Measurements from ENCODE around the gene SH2D6. TPM values are rescaled to one million over a fixed set of nuclear protein-coding genes. Genes with fewer than 3 reads are reported as not detected.

Gene SH2D6
- total and polyA plus RNA-seq, 2 experiments from 2014 or later, result 0.31 TPM; not detected in 1

DNA sequence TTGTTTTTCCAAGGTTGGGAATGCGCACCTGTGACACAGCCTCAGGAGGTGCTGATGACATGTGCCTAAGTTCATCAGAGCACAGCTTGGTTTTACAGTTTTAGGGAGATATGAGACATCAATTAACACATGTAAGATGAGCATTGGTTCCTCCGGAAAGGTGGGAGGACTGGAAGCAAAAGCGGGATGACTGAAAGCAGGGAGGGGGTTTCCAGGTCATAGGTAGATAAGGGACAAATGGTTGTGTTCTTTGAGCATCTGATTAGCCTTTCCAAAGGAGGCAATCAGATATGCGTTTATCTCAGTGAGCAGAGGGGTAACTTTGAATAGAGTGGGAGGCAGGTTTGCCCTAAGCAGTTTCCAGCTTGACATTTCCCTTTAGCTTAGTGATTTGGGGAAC lies 34.7 kb upstream of the SH2D6 start:
- no peak overlapping the region for H2AFZ ChIP-seq
- WGBS, 2 experiments (ENCODE audit: low coverage in 1 of 2, low lambda C conversion rate in 2 of 2, missing lambda C conversion rate in 2 of 2), result 77 to 79% methylated on average over 4 of the region's 4 CpGs
- no peak overlapping the region for H3K27ac ChIP-seq
- in situ Hi-C loops (cut with MboI), result no loop called here
- no peaks in the 10 kb centered on the region for H3K27me3 ChIP-seq (replicated peaks; ENCODE audit: insufficient read depth)
- H4K20me1 ChIP-seq (ENCODE audit: insufficient read depth), result no peaks in the 10 kb centered on the region
- H3K4me1 ChIP-seq (ENCODE audit: insufficient read depth), result peaks cover 11% of the 10 kb centered on the region
- H3K36me3 ChIP-seq (ENCODE audit: low read depth), result peaks cover 40% of the 10 kb centered on the region
- no peaks in the 10 kb centered on the region for H3K9me3 ChIP-seq (ENCODE audit: low read depth)
- peaks cover 7% of the 10 kb centered on the region; the same call in 1 of the 2 replicates for H3F3A ChIP-seq (ENCODE audit: insufficient read depth)
- no peak for DNase-seq
- no peak for TF ChIP-seq EZH2phosphoT487 (IDR thresholded peaks at IDR 0.05; ENCODE audit: insufficient read depth, low read depth)
- TF ChIP-seq EZH2 (IDR thresholded peaks at IDR 0.05; ENCODE audit: insufficient read depth, poor library complexity, severe bottlenecking), result no peak
- H3K9me2 ChIP-seq (ENCODE audit: insufficient read depth), result no peaks in the 10 kb centered on the region
- no peak overlapping the region for H3K4me3 ChIP-seq
- H3K4me2 ChIP-seq (ENCODE audit: unreplicated experiment), result no peak overlapping the region
- H3K79me2 ChIP-seq (ENCODE audit: insufficient read depth), result no peaks in the 10 kb centered on the region
- H3K9ac ChIP-seq, result no peak overlapping the region

DNA sequence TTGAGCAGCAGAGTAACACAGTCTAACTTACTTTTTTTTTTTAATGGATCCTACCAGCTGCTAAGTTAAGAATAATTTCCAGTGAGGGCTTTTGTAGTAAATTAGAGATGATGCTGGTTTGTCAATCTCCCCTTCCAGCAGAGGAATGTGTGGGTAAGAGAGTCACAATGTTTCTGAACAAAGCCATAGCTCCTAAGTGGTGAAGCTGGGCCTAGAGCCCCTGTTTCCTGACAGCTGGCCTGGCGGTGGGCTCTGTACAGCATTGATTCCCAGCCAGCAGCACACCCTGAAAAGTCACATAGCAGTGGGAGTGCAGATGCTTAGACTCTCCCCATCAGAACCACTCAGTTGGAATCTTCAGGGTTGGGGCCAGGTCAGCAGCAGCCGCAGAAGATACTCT lies 32.8 kb upstream of the SH2D6 start:
- Histone ChIP-seq H3K9me3 (ENCODE audit: low read depth) (no peaks in the 10 kb centered on the region), H3K9ac (no peak overlapping the region), H3K4me2 (ENCODE audit: unreplicated experiment) (no peak overlapping the region), H3K4me3 (no peak overlapping the region), H2AFZ (no peak overlapping the region), H3K9me2 (ENCODE audit: insufficient read depth) (no peaks in the 10 kb centered on the region), H4K20me1 (ENCODE audit: insufficient read depth) (no peaks in the 10 kb centered on the region), H3F3A (ENCODE audit: insufficient read depth) (peaks cover 7% of the 10 kb centered on the region; the same call in 1 of the 2 replicates), H3K27ac (no peak overlapping the region), H3K79me2 (ENCODE audit: insufficient read depth) (no peaks in the 10 kb centered on the region), H3K27me3 (replicated peaks; ENCODE audit: insufficient read depth) (no peaks in the 10 kb centered on the region), H3K4me1 (ENCODE audit: insufficient read depth) (peaks cover 11% of the 10 kb centered on the region), H3K36me3 (ENCODE audit: low read depth) (peaks cover 27% of the 10 kb centered on the region; the same call in 1 of the 2 replicates)
- 80 to 81% methylated on average over 2 of the region's 2 CpGs for WGBS, 2 experiments (ENCODE audit: low coverage in 1 of 2, low lambda C conversion rate in 2 of 2, missing lambda C conversion rate in 2 of 2)
- no peak for DNase-seq
- in situ Hi-C loops (cut with MboI), result no loop called here
- TF ChIP-seq EZH2 (IDR thresholded peaks at IDR 0.05; ENCODE audit: insufficient read depth, poor library complexity, severe bottlenecking), result no peak
- TF ChIP-seq EZH2phosphoT487 (IDR thresholded peaks at IDR 0.05; ENCODE audit: insufficient read depth, low read depth), result no peak

DNA sequence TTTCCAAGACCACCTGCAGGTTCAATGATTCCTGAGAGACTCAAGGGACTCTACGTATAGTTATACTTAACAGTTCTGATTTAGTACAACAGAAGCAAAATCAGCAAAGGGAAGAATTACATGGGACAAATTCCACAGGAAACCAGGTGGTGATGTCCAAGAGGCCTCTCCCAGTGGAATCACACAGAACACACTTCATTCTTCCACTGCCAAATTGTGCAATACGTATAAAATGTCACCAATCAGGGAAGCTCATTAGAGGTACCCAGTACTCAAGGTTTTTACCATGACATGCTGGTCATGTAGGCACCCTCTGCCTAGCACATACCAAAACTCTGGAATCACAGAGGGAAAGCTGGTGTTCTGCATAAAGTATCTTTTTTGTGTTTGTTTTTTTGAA lies 30.8 kb upstream of the SH2D6 start:
- Histone ChIP-seq H3K79me2 (ENCODE audit: insufficient read depth) (no peaks in the 10 kb centered on the region), H3K36me3 (ENCODE audit: low read depth) (peaks cover 27% of the 10 kb centered on the region; the same call in 1 of the 2 replicates), H3K9me2 (ENCODE audit: insufficient read depth) (no peaks in the 10 kb centered on the region), H2AFZ (no peak overlapping the region), H3K27ac (no peak overlapping the region), H3K9me3 (ENCODE audit: low read depth) (no peaks in the 10 kb centered on the region), H3K4me1 (ENCODE audit: insufficient read depth) (peaks cover 10% of the 10 kb centered on the region), H3F3A (ENCODE audit: insufficient read depth) (peaks cover 4% of the 10 kb centered on the region), H3K9ac (no peak overlapping the region), H3K27me3 (replicated peaks; ENCODE audit: insufficient read depth) (no peaks in the 10 kb centered on the region), H3K4me2 (ENCODE audit: unreplicated experiment) (no peak overlapping the region), H3K4me3 (no peak overlapping the region), H4K20me1 (ENCODE audit: insufficient read depth) (no peaks in the 10 kb centered on the region)
- TF ChIP-seq EZH2phosphoT487 (IDR thresholded peaks at IDR 0.05; ENCODE audit: insufficient read depth, low read depth) (no peak), EZH2 (IDR thresholded peaks at IDR 0.05; ENCODE audit: insufficient read depth, poor library complexity, severe bottlenecking) (no peak)
- 71 to 81% methylated on average over 2 of the region's 2 CpGs for WGBS, 2 experiments (ENCODE audit: low coverage in 1 of 2, low lambda C conversion rate in 2 of 2, missing lambda C conversion rate in 2 of 2)
- no peak for DNase-seq
- in situ Hi-C loops (cut with MboI), result no loop called here

DNA sequence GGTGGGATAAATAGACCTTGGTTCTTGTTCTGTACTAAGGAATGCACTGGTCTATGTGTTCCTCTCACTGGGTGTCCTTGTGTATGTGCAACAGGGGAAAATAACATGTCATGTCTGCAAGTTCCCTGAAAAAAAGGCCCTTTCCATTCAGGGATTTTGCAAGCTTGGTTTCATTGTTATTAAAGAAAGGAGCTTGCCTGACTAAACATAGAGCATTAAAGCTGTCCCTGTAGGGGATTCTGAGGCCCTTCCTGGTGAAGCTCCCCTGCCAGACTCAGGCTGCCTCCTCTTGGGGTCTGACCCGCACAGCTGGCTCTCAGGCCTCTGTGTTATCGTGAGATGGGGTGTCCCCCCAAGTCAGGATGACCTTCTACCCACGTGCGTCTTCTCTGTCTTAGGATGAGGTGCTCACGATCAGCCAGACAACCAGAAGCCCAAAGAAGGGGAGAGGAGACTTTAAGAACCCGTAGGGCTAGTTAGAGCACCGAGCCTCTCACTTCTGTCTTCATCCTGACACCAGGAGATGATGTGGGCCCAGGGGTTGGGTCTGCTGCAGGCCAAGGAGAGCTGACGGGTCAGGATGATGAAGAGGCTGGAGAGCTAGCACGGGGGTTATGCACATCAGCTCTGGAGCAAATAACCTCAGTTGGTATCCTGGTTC lies 29.5 kb upstream of the SH2D6 start:
- Histone ChIP-seq H3K9me2 (ENCODE audit: insufficient read depth) (no peaks in the 10 kb centered on the region), H3F3A (ENCODE audit: insufficient read depth) (peaks cover 11% of the 10 kb centered on the region), H3K27me3 (replicated peaks; ENCODE audit: insufficient read depth) (no peaks in the 10 kb centered on the region), H3K4me1 (ENCODE audit: insufficient read depth) (peaks cover 8% of the 10 kb centered on the region), H3K9me3 (ENCODE audit: low read depth) (no peaks in the 10 kb centered on the region), H4K20me1 (ENCODE audit: insufficient read depth) (no peaks in the 10 kb centered on the region), H3K79me2 (ENCODE audit: insufficient read depth) (no peaks in the 10 kb centered on the region), H3K4me2 (ENCODE audit: unreplicated experiment) (no peak overlapping the region), H3K4me3 (no peak overlapping the region), H3K9ac (no peak overlapping the region), H3K27ac (no peak overlapping the region), H3K36me3 (ENCODE audit: low read depth) (peaks cover 27% of the 10 kb centered on the region; the same call in 1 of the 2 replicates), H2AFZ (no peak overlapping the region)
- no peak for DNase-seq
- WGBS, 2 experiments (ENCODE audit: low coverage in 1 of 2, low lambda C conversion rate in 2 of 2, missing lambda C conversion rate in 2 of 2), result 61 to 68% methylated on average over 9 of the region's 9 CpGs
- TF ChIP-seq EZH2 (IDR thresholded peaks at IDR 0.05; ENCODE audit: insufficient read depth, poor library complexity, severe bottlenecking) (no peak), EZH2phosphoT487 (IDR thresholded peaks at IDR 0.05; ENCODE audit: insufficient read depth, low read depth) (no peak)
- in situ Hi-C loops (cut with MboI), result no loop called here

All from GM23248 (cell line).